PC-3 (cell line): ENCODE results near the gene EHHADH. TPM values are rescaled to one million over a fixed set of nuclear protein-coding genes. Genes with fewer than 3 reads are reported as not detected.

Source experiments
- ATAC-seq: fragments of 200-7000 bp; cut with Tn5 transposase; 2 replicates; pipeline ENCODE4 v1.9.1; 2020; ENCODE audit warnings: mild to moderate bottlenecking, moderate library complexity
- BruUV-seq: library from RNA; stranded (reverse); fragments of 400-500 nt; replicated peaks from 2 replicates; lab custom pipeline; 2021; lab: Mats Ljungman, UMichigan
- CTCF ChIA-PET: fragments of 300-600 bp; sonication (Branson Sonifier 250); formaldehyde crosslinking; loops from one replicate; lab custom pipeline; 2022; ENCODE audit warnings: antibody characterized with exemption; lab: Charles Lee
- POLR2A ChIA-PET: fragments of 300-600 bp; sonication (Branson Sonifier 250); formaldehyde crosslinking; loops from one replicate; lab custom pipeline; 2022; ENCODE audit warnings: antibody characterized with exemption; ENCODE audit not compliant: unreplicated experiment; lab: Charles Lee
- DNase-seq: peaks from one replicate; pipeline ENCODE4 v3.0.0-alpha.2; 2015
- H2AFZ ChIP-seq: fragments of 300-600 bp; sonication (generic); 2 replicates; pipeline ENCODE4 v1.6.0; 2016; ENCODE audit warnings: antibody characterized with exemption, low read length
- H3F3A ChIP-seq: fragments of 300-600 bp; sonication (generic); one replicate; pipeline ENCODE4 v1.6.0; 2017; ENCODE audit warnings: antibody characterized with exemption, low read length, control low read depth, mild to moderate bottlenecking; ENCODE audit not compliant: unreplicated experiment
- H3K27ac ChIP-seq: fragments of 300-600 bp; sonication (generic); 2 replicates; pipeline ENCODE4 v1.5.1; 2016; ENCODE audit warnings: mild to moderate bottlenecking, low read length
- H3K27me3 ChIP-seq: fragments of 300-600 bp; sonication (generic); 2 replicates; pipeline ENCODE4 v1.6.1; 2016; ENCODE audit warnings: low read length, mixed read lengths
- H3K36me3 ChIP-seq: fragments of 300-600 bp; sonication (generic); 2 replicates; pipeline ENCODE4 v1.6.1; 2016; ENCODE audit warnings: low read depth, mixed run types, low read length, mixed read lengths
- H3K4me1 ChIP-seq: fragments of 300-600 bp; sonication (generic); 2 replicates; pipeline ENCODE4 v1.5.1; 2016; ENCODE audit warnings: low read length; ENCODE audit not compliant: insufficient read depth
- H3K4me2 ChIP-seq: fragments of 300-600 bp; sonication (generic); 2 replicates; pipeline ENCODE4 v1.6.0; 2016; ENCODE audit warnings: low read length
- H3K4me3 ChIP-seq: fragments of 300-600 bp; sonication (generic); 2 replicates; pipeline ENCODE4 v1.5.1; 2016; ENCODE audit warnings: mild to moderate bottlenecking, low read length, mixed read lengths
- H3K79me2 ChIP-seq: fragments of 300-600 bp; sonication (generic); 2 replicates; pipeline ENCODE4 v1.6.1; 2017; ENCODE audit warnings: low read length, mixed read lengths
- H3K9ac ChIP-seq: fragments of 300-600 bp; sonication (generic); 2 replicates; pipeline ENCODE4 v1.6.0; 2016; ENCODE audit warnings: mild to moderate bottlenecking, low read length
- H3K9me2 ChIP-seq: fragments of 300-600 bp; sonication (generic); replicated peaks from 2 replicates; pipeline ENCODE4 v1.6.1; 2016; ENCODE audit warnings: mixed run types, low read length, mixed read lengths
- H3K9me3 ChIP-seq: fragments of 300-600 bp; sonication (generic); 2 replicates; pipeline ENCODE4 v1.6.1; 2016; ENCODE audit warnings: low read length, mixed read lengths
- H4K20me1 ChIP-seq: fragments of 300-600 bp; sonication (generic); 2 replicates; pipeline ENCODE4 v1.6.1; 2016; ENCODE audit warnings: low read length, mixed read lengths
- CTCF ChIP-seq: fragments of 300-600 bp; sonication (generic); conservative IDR thresholded peaks from 2 replicates; pipeline ENCODE4 v1.5.1; 2017; ENCODE audit warnings: antibody characterized with exemption, low read depth, mild to moderate bottlenecking, low read length
- EZH2 ChIP-seq: fragments of 300-600 bp; sonication (generic); IDR thresholded peaks from one replicate; pipeline ENCODE4 v1.6.1; 2017; ENCODE audit warnings: antibody characterized with exemption, mild to moderate bottlenecking, low read length; ENCODE audit not compliant: unreplicated experiment
- EZH2phosphoT487 ChIP-seq: fragments of 300-600 bp; sonication (generic); IDR thresholded peaks from 2 replicates; pipeline ENCODE4 v1.6.1; 2018; ENCODE audit warnings: mild to moderate bottlenecking, antibody characterized with exemption, low read length, borderline replicate concordance
- intact Hi-C: fragments of 100-400 bp; cut with micrococcal nuclease; formaldehyde crosslinking; loops from 2 replicates; pipeline ENCODE4 v1.9.0; 2023
- total RNA-seq: library from RNA; depleted of rRNA; stranded (reverse); fragments of >200 nt; gene quantifications from 2 replicates; pipeline ENCODE4 v1.2.3, GENCODE V29; 2014

The EHHADH gene
- total RNA-seq, 1 experiment from 2014 or later = 7.1 TPM

- Histone ChIP-seq H3K4me1 (peaks cover 24% of the 10 kb centered on the region), H3K4me2 (peak overlapping the region; percentile 95), H2AFZ (peak overlapping the region; percentile 94), H3F3A (no peaks in the 10 kb centered on the region), H3K36me3 (no peaks in the 10 kb centered on the region; the same call in 1 of the 2 replicates), H3K9me3 (no peaks in the 10 kb centered on the region), H3K27me3 (no peaks in the 10 kb centered on the region), H3K9ac (peak overlapping the region; percentile 77), H3K27ac (peak overlapping the region; percentile 32), H3K79me2 (peaks cover 38% of the 10 kb centered on the region), H4K20me1 (no peaks in the 10 kb centered on the region), H3K4me3 (peak overlapping the region; percentile 84), H3K9me2 (no peaks in the 10 kb centered on the region)
- TF ChIP-seq EZH2phosphoT487 (no peak), EZH2 (no peak), CTCF (no peak)
- ATAC-seq (peak; percentile 99), DNase-seq (peak; percentile 98)
- intact Hi-C loops = loop anchor here (2.0 kb wide), 2 partner anchors 54 to 216 kb away; partner anchors contain the start of gene TMEM41A
- BruUV-seq = TSS peak; percentile 88
- ChIA-PET POLR2A (no interaction called here), CTCF (no interaction called here)
Measured at GRCh38 chr3:185282696-185283373, 29.0 kb upstream of the EHHADH start.

DNA sequence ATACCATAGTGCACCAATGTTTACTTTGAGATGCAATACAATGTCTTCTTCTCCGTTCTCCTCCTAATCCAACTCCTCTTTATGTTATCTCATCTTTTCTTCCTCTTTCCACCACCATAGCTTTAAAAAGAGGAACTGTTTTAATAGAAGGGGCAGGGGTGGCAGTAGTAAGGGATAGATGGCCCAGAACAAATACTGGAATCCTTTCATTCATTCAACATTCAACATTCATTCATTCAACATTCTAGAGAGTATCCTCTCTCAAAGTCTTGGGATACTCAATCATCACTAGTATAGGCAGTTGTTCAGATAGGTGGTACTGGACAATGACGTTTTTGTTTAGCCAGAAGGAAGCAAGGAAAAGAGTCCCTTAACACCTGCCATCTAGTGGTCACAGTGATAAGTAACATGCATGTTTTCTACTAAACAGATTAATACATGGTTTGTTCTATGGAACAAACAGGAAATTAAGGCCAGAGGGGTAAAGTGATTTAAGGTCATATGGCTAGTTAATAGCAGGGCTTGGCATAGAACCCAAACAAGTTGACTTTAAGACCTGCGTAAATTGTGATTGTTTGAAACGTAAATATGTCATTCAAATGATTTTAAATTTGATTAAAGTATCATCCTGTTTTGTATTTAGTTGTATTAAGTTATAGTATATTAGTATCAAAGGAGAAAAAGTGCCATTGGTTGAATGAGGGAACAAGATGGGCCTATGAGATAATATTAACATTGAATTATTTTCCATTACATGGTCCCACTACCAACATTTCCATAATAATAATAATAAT is 26.9 kb upstream of the EHHADH start:
- H3K27me3 ChIP-seq = no peaks in the 10 kb centered on the region
- 0 out of 2 replicates have a peak overlapping the region, but pooled peaks have one; percentile 16 for H3K4me3 ChIP-seq
- H4K20me1 ChIP-seq = no peaks in the 10 kb centered on the region
- no peak overlapping the region for H3K9ac ChIP-seq
- peak overlapping the region; percentile 95 for H3K4me2 ChIP-seq
- H3K9me3 ChIP-seq = no peaks in the 10 kb centered on the region
- TF ChIP-seq CTCF (peak; percentile 88), EZH2phosphoT487 (no peak)
- POLR2A ChIA-PET = no interaction called here
- H2AFZ ChIP-seq = peak overlapping the region; percentile 18; the same call in 1 of the 2 replicates
- H3K4me1 ChIP-seq = peaks cover 24% of the 10 kb centered on the region
- no peak overlapping the region for H3K27ac ChIP-seq
- intact Hi-C loops = loop anchor here (1.0 kb wide), 1 partner anchor 405 kb away; no protein-coding TSS in a partner anchor
- no peaks in the 10 kb centered on the region for H3K36me3 ChIP-seq
- DNase-seq (peak; percentile 82), ATAC-seq (peak; percentile 32)
- peaks cover 32% of the 10 kb centered on the region for H3K79me2 ChIP-seq
- CTCF ChIA-PET = no interaction called here
- no peaks in the 10 kb centered on the region for H3K9me2 ChIP-seq
- no peaks in the 10 kb centered on the region for H3F3A ChIP-seq
- no TSS peak for BruUV-seq
